Kidney (tissue), 14 donors: ENCODE results near the gene SFTPB. TPM values are rescaled to one million over a fixed set of nuclear protein-coding genes. Genes with fewer than 3 reads are reported as not detected.

Experiments used
- DNase-seq, 5 donors: peaks; one replicate each; pipeline ENCODE4 v3.0.0-alpha.2; 2013 to 2020
- FAIRE-seq: peaks from 2 replicates; lab custom pipeline; 2012; peaks lifted over from hg19 to GRCh38; lab: Jason Lieb, UNC
- H3K27ac ChIP-seq, 2 donors: one replicate each; pipeline ENCODE4 v1.7.0; 2013; ENCODE audit warnings: low read depth in 2 of 2, low read length in 2 of 2, inconsistent platforms in 1 of 2
- H3K27me3 ChIP-seq: one replicate; pipeline ENCODE4 v1.7.1; 2013; ENCODE audit warnings: low read length, inconsistent platforms; ENCODE audit not compliant: control insufficient read depth, insufficient read depth
- H3K36me3 ChIP-seq, 3 donors: one replicate each; pipeline versions ENCODE4 v1.7.0 to v1.7.1; 2013; ENCODE audit warnings: low read length in 3 of 3, control low read depth in 1 of 3, inconsistent platforms in 1 of 3; ENCODE audit not compliant: insufficient read depth in 3 of 3, control insufficient read depth in 2 of 3
- H3K4me1 ChIP-seq, 3 donors: one replicate each; pipeline versions ENCODE4 v1.7.0 to v1.7.1; 2013; ENCODE audit warnings: low read length in 3 of 3, inconsistent platforms in 1 of 3, low read depth in 1 of 3; ENCODE audit not compliant: control insufficient read depth in 2 of 3, insufficient read depth in 2 of 3
- H3K4me3 ChIP-seq, 3 donors: one replicate each; pipeline versions ENCODE4 v1.7.0 to v1.8.1; 2013; ENCODE audit warnings: low read length in 3 of 3, control low read depth in 1 of 3, inconsistent platforms in 1 of 3
- H3K9ac ChIP-seq, 3 donors: one replicate each; pipeline versions ENCODE4 v1.7.0 to v1.7.1; 2013; ENCODE audit warnings: low read length in 3 of 3, control low read depth in 1 of 3, inconsistent platforms in 1 of 3
- H3K9me3 ChIP-seq, 3 donors: one replicate each; pipeline versions ENCODE4 v1.7.0 to v1.7.1; 2013; ENCODE audit warnings: low read length in 3 of 3, control low read depth in 1 of 3, inconsistent platforms in 1 of 3; ENCODE audit not compliant: control insufficient read depth in 2 of 3, insufficient read depth in 1 of 3
- CTCF ChIP-seq: IDR thresholded peaks from 3 replicates; pipeline ENCODE4 v1.5.1; 2012; ENCODE audit warnings: mild to moderate bottlenecking, moderate library complexity, borderline replicate concordance; ENCODE audit not compliant: insufficient read depth; ENCODE audit errors: extremely low read depth
- intact Hi-C: fragments of 100-400 bp; cut with DNase I; formaldehyde crosslinking; loops from one replicate; pipeline ENCODE4 v1.11.1; 2022
- polyA plus RNA-seq: library from polyadenylated mRNA; stranded (reverse); fragments of 350-450 nt; fragmentation: Illumina TruSeq; extraction: RNeasy Lipid Tissue Mini Kit (QIAGEN cat#74804); gene quantifications from one replicate; pipeline ENCODE4 v1.2.3, GENCODE V29; 2014; ENCODE audit warnings: low read depth, low replicate concordance; ENCODE audit not compliant: insufficient read depth
- total RNA-seq: library from RNA; stranded (reverse); fragmentation: NEBNext Ultra II Directional; extraction: Animal tissue kit (Norgen Biotek cat#: 25700); gene quantifications from one replicate; pipeline ENCODE4 v1.2.1, GENCODE V29; 2021
- donor health status: control.
- donor health status: control.
- donor health status: control.
- donor health status: control.
- donor health status: control.
- donor health status: DM: yes; HTN: yes; CAD: no.
- donor health status: Normal renal cell carcinoma (clear cell type).

The SFTPB gene
- total and polyA plus RNA-seq, 2 donors from 2014 or later = 0.92 to 1.3 TPM

GRCh38 chr2:85709401-85709811 is 41.4 kb upstream of the SFTPB start:
- Histone ChIP-seq H3K9ac (no peak overlapping the region), H3K36me3 (no peaks in the 10 kb centered on the region), H3K27ac (peak overlapping the region in 1 of 2 donors; percentile 83), H3K27me3 (no peaks in the 10 kb centered on the region), H3K9me3 (no peaks in the 10 kb centered on the region), H3K4me3 (no peak overlapping the region), H3K4me1 (peaks cover 0 to 13% (median 6%) of the 10 kb centered on the region in 3 donors)
- FAIRE-seq (no peak), DNase-seq (no peak)
- TF ChIP-seq CTCF = no peak
- intact Hi-C loops = loop anchor here (10.0 kb wide), 1 partner anchor 75 kb away; no protein-coding TSS in a partner anchor

- no peak for FAIRE-seq
- Histone ChIP-seq H3K9ac (no peak overlapping the region), H3K9me3 (no peaks in the 10 kb centered on the region), H3K4me1 (peaks cover 0 to 13% (median 6%) of the 10 kb centered on the region in 3 donors), H3K4me3 (no peak overlapping the region), H3K27me3 (no peaks in the 10 kb centered on the region), H3K27ac (peak overlapping the region in 1 of 2 donors; percentile 13), H3K36me3 (no peaks in the 10 kb centered on the region)
- TF ChIP-seq CTCF = no peak
- no peak for DNase-seq
- intact Hi-C loops = loop anchor here (10.0 kb wide), 1 partner anchor 74 kb away; no protein-coding TSS in a partner anchor
Measured at GRCh38 chr2:85708641-85709040, 40.6 kb upstream of the SFTPB start.

- intact Hi-C loops = loop anchor here (10.0 kb wide), 1 partner anchor 73 kb away; no protein-coding TSS in a partner anchor
Measured at GRCh38 chr2:85707304-85707703, 39.3 kb upstream of the SFTPB start.

More at GRCh38 chr2:85707304-85707703, 39.3 kb upstream of the SFTPB start:
- Histone ChIP-seq H3K4me1 (peaks cover 0 to 13% (median 6%) of the 10 kb centered on the region in 3 donors), H3K27ac (no peak overlapping the region), H3K4me3 (no peak overlapping the region), H3K27me3 (no peaks in the 10 kb centered on the region), H3K36me3 (no peaks in the 10 kb centered on the region), H3K9ac (no peak overlapping the region), H3K9me3 (no peaks in the 10 kb centered on the region)
- FAIRE-seq (peak; percentile 91), DNase-seq (peak in 3 of 5 donors; percentile 54 to 90 (median 85))
- TF ChIP-seq CTCF = peak; percentile 84
